Rectal smooth muscle tissue (tissue), 1 donor: ENCODE measurements around the gene ARHGEF17.

Experiments used
- H3K27ac ChIP-seq: one replicate; pipeline ENCODE4 v1.7.0; 2013; ENCODE audit warnings: low read depth, low read length, inconsistent platforms
- H3K27me3 ChIP-seq: one replicate; pipeline ENCODE4 v1.7.0; 2013; ENCODE audit warnings: low read length; ENCODE audit not compliant: control insufficient read depth, insufficient read depth
- H3K36me3 ChIP-seq: one replicate; pipeline ENCODE4 v1.7.0; 2013; ENCODE audit warnings: low read length; ENCODE audit not compliant: control insufficient read depth, insufficient read depth
- H3K4me1 ChIP-seq: one replicate; pipeline ENCODE4 v1.7.0; 2013; ENCODE audit warnings: low read length; ENCODE audit not compliant: control insufficient read depth, insufficient read depth
- H3K4me3 ChIP-seq: one replicate; pipeline ENCODE4 v1.7.0; 2013; ENCODE audit warnings: low read length
- H3K9ac ChIP-seq: one replicate; pipeline ENCODE4 v1.7.0; 2013; ENCODE audit warnings: low read length

The ARHGEF17 gene

DNA sequence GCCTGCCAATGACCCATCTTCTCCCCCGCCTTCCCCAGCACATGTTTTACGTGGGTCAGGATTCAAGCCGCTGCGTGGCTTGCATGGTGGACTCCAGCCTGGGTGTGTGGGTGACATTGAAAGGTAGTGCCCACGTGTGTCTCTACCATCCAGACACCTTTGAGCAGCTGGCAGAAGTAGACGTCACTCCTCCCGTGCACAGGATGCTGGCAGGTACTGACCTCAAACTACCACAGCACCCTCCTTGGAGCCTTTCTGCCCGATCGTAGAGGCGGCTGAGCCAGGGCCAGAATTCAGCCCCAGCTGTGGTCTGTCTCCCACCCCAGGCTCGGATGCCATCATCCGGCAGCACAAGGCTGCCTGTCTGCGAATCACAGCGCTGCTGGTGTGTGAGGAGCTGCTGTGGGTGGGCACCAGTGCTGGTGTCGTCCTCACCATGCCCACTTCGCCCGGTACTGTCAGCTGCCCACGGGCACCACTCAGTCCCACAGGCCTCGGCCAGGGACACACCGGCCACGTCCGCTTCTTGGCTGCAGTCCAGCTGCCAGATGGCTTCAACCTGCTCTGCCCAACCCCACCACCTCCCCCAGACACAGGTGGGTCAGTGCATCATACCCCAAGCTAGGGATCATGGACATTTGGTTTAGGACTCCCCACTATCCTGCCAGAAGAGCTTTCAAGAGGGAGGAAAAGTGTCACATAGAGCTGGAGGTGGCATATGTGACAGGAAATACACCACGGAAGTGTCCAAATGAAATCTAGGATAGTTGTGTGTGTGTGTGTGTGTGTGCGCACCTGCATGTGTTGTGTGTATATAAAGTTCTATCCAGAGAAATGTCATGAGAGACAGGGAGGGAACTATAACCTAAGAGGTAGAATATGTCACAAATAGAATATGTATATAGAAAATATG lies 57.5 kb downstream of the ARHGEF17 start:
- Histone ChIP-seq H3K36me3 (peaks cover 24% of the 10 kb centered on the region), H3K4me3 (no peak overlapping the region), H3K27ac (no peak overlapping the region), H3K4me1 (no peaks in the 10 kb centered on the region), H3K9ac (no peak overlapping the region), H3K27me3 (no peaks in the 10 kb centered on the region)

DNA sequence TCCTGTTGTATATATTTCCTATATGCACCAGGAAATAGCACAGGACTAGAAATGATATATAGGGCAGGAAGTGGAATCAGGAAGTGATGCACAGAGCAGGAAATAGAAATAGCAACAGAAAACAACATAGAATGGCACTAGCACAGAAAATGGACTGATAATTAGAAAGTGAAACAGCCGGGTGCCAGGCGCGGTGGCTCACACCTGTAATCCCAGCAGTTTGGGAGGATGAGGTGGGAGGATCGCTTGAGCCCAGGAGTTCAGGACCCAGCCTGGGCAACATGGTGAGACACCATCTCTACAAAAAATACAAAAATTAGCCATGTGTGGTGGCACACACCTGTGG lies 58.2 kb downstream of the ARHGEF17 start:
- Histone ChIP-seq H3K36me3 (peaks cover 24% of the 10 kb centered on the region), H3K9ac (no peak overlapping the region), H3K27ac (no peak overlapping the region), H3K4me1 (no peaks in the 10 kb centered on the region), H3K4me3 (no peak overlapping the region), H3K27me3 (no peaks in the 10 kb centered on the region)

DNA sequence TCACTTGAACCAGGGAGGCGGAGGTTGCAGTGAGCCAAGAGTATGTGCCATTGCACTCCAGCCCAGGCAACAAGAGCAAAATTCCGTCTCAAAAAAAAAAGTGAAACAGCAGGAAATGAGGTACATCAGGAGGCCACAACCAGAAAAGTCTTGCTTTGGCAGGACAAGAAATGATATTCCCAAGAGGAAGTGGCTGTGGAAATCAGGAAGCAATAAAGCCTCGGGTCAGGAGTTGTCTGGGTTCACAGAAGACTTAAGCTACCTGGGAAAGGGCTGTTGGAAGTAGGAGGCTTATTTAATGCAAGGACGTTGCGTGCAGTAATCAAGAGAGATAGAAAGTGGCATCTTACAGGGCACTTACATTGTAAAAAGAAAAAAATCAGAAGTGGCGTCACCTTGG lies 58.9 kb downstream of the ARHGEF17 start:
- Histone ChIP-seq H3K36me3 (peaks cover 22% of the 10 kb centered on the region), H3K27ac (no peak overlapping the region), H3K27me3 (no peaks in the 10 kb centered on the region)

DNA sequence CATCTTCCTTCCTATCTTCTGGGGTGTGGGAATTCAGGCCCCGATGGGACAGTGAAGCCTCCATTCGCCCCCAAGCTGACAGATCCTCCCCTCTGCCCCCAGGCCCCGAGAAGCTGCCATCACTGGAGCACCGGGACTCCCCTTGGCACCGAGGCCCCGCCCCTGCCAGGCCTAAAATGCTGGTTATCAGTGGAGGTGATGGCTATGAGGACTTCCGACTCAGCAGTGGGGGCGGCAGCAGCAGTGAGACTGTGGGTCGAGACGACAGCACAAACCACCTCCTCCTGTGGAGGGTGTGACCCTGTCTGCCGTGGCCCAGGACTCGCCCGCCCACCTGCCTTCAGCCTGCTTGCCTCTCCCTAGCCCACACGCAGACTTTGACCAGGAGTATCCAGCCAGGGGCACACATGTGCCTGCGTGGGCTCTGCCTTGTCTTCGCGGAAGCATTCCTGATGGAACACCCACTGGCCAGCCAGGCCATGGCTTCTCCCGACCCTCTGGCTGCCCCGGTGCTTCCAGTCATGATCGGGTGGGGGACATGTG lies 59.5 kb downstream of the ARHGEF17 start:
- H3K4me3 ChIP-seq = no peak overlapping the region
- no peaks in the 10 kb centered on the region for H3K4me1 ChIP-seq
- no peak overlapping the region for H3K27ac ChIP-seq
- H3K27me3 ChIP-seq = no peaks in the 10 kb centered on the region
- H3K36me3 ChIP-seq = peaks cover 20% of the 10 kb centered on the region
- no peak overlapping the region for H3K9ac ChIP-seq

More for the DNA sequence above, 58.9 kb downstream of the ARHGEF17 start:
- no peaks in the 10 kb centered on the region for H3K4me1 ChIP-seq
- no peak overlapping the region for H3K4me3 ChIP-seq
- no peak overlapping the region for H3K9ac ChIP-seq

DNA sequence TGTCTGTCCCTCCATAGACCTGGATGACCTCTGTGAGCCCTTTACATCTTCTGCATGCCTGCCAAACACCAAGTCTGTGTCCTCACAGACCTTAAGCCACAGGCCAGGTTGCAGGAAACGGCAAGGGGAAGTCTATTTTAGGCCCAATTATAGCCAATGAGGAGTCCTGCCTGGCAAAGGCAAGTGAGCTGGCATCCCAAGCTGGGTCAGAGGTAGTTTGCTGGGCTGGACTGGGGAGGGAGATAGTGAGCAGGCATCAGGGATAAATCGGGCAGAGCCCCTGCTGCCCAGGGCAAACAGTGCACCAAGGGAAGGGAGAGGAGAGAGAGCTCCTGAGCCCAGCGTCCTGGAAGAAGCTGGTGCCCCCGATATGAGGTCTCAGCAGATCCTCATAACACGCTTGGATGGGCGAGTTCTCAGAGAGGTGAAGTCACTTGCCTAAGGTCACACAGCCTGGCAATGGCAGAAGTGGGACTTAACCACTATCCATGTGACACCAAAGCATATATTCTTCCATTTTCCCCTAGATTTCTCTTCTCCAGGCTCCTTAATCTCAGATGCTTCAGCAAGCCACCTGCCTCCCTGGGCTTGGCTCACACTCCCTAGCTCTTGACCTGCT lies 64.4 kb downstream of the ARHGEF17 start:
- Histone ChIP-seq H3K4me1 (no peaks in the 10 kb centered on the region), H3K36me3 (peaks cover 2% of the 10 kb centered on the region), H3K27ac (no peak overlapping the region), H3K9ac (no peak overlapping the region), H3K27me3 (no peaks in the 10 kb centered on the region), H3K4me3 (no peak overlapping the region)

DNA sequence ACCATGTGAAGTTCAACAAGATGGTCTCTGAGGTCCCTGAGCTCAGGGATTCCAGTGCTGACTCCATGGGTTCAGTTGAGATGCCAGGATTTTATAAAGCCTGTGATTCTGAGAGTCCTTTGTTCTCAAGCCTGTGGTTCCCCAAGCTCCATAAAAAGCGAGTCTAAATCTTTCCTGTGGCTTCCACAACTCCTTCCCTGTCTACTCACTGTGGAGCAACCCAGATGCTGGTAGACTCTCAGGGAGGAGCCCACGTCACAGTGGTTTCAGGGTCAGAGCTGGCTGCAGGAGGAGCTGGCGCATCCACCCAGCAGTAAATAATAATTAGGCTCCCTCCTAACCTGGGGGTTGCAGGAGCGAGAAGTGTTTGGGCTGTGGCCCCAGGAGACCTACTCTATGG lies 66.1 kb downstream of the ARHGEF17 start:
- H3K4me1 ChIP-seq = no peaks in the 10 kb centered on the region
- no peak overlapping the region for H3K27ac ChIP-seq
- no peaks in the 10 kb centered on the region for H3K27me3 ChIP-seq
- no peaks in the 10 kb centered on the region for H3K36me3 ChIP-seq
- H3K9ac ChIP-seq = no peak overlapping the region
- H3K4me3 ChIP-seq = no peak overlapping the region

DNA sequence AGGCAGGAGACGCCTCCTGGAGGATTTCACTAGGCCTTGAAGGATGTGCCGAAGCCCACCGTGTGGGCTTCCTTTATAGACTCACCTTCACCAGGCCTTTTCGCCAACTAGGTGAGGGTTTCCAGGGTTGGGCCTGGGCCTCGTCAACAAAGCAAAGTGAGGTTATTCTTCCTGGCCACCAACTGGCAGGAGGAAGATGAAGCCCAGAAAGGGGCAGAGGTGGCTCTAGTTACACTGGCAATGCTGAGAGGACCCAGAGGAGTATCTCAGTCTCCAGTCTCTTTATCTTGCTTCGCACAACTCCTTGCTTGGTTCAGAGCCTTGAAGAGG lies 67.7 kb downstream of the ARHGEF17 start:
- no peaks in the 10 kb centered on the region for H3K4me1 ChIP-seq
- no peak overlapping the region for H3K9ac ChIP-seq
- peak overlapping the region; percentile 38 for H3K4me3 ChIP-seq
- H3K27ac ChIP-seq = peak overlapping the region; percentile 55
- no peaks in the 10 kb centered on the region for H3K27me3 ChIP-seq
- H3K36me3 ChIP-seq = no peaks in the 10 kb centered on the region

DNA sequence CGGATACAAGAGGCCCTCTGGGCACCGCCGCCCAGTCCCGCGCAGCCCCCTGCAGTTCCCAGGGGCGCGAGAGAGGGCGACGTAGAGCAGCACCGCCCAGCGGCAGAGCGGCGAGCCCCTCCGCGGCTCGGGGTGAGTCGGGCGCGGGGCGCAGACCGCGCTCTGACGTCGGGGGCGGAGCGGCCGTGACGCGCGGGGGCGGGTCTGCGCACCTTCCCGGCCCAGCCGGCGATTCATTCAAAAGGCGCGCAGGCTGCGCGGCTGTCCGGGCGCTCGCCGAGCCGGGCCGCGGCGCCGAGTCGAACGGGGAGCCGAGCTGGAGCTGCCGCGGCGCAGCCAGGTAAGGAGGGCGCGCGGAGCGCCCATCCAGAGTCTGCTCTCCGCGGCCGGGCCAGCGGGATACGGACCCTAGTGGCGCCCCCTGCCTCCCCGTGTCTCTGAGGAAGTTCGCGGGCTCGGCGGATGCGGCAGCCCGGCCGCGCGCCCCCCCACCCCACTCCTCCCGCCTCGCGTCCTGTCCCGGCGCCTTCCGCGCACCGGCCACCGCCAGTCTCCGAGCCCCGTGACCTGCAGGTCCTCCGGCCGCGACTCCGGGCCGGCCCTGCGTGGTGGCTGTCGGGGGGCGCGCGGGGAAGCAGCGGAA lies 68.2 kb downstream of the ARHGEF17 start, which contains the start of gene RELT:
Gene RELT, plus strand, starts transcription at position 240 of the 643 bp plus-strand sequence. CDS start 12,738 bp downstream, outside the sequence.
- Histone ChIP-seq H3K9ac (peak within 1 kb of the TSS; percentile 49), H3K36me3 (no peaks in the 10 kb centered on the region), H3K4me1 (no peaks in the 10 kb centered on the region), H3K27me3 (no peaks in the 10 kb centered on the region), H3K4me3 (peak within 1 kb of the TSS; percentile 80), H3K27ac (peak within 1 kb of the TSS; percentile 55)

DNA sequence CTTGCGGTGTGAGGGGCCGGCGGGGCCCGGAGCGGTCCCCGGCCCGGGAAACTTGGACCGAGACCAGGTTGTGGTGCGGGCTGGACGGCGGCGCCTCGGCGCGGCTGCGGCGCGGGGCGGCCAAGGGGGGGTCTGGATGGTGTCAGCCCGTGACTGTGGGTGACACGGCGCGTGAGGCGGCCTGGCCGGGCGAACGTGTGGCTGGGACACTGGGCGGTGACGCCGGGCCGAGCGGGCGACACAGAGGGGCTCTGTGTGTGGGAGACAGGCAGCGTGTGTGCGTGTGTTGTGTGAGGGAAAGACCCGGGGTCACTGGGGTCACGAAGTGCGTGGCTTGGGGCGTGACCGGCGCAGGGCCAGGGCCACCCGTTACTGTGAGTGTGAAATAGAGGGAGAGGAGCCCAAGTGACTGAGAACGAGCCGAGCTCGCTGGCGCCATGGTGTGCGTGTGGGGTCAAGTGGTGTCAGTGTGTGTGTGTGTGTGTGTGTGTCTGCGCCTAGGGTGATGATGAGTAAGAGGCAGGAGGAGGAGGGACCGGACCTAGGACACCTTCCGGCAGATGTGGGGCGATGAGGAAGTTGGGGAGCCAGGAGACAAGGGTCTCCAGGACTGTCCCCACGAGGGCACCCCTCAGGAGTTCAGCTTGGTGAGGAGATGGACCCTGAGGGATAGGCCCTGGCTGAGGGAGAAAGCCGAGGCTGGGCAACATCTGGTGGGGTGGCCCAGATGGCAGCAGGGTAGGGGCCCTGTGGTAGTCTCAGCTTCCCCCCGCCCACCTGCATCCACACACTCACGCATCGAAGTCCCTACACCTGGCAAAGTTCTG lies 68.9 kb downstream of the ARHGEF17 start:
- H3K27me3 ChIP-seq = no peaks in the 10 kb centered on the region
- peak overlapping the region; percentile 41 for H3K27ac ChIP-seq
- no peaks in the 10 kb centered on the region for H3K4me1 ChIP-seq
- H3K36me3 ChIP-seq = no peaks in the 10 kb centered on the region
- H3K4me3 ChIP-seq = peak overlapping the region; percentile 80
- H3K9ac ChIP-seq = peak overlapping the region; percentile 49

DNA sequence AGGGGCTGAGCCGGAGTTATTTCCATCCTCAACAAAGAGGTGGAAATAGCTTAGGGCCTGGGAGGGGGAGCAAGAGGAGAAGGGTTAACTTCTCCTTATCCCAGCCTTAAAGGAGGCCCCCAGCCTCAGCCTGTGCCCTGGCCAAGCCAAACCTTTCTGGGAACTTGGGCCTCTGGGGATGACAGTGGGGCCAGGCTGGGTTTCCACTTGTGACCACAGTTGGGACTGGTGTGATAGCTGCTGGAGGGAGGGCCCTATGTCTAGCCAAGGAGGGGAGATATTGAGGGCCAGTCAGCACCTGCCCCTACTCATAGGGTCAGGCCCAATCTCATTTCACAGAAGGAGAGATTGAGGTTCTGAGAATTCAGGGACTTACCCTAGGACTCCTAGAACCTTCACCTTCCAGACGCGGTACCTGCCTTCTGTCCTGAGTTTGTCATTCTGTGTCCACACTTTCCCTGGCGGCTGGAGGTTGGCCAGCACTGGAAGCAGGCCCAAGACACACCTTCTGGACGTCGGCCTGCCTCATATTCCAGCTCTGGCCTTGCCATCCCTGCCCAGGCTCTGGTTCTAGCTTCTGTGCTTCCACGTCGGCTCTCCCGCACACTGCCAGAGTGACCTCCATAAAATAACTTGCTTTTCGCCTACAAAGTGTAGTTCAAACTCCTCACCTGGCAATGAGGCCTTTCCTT lies 71.3 kb downstream of the ARHGEF17 start:
- Histone ChIP-seq H3K4me1 (no peaks in the 10 kb centered on the region), H3K9ac (no peak overlapping the region), H3K4me3 (no peak overlapping the region)

DNA sequence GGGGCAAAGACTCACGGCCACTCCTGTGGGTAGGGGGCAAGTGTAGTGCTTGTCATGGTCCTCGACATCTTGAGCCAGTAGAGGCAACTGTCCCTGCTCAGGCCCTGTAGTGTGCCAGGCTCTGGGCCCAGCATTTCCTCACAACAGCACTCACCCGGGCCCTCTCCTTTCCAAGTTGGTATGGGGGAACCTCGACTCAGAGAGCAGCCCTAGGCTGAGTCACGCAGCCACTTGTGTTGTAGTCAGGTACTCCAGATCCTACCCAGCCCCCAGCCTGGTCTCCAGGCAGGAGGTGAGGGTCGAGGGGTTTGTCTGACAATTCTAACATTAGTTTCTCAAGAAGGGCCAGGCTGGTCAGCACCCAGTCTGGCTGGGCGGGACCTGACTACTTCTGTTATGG lies 72.3 kb downstream of the ARHGEF17 start:
- no peaks in the 10 kb centered on the region for H3K4me1 ChIP-seq

More for the DNA sequence above, 71.3 kb downstream of the ARHGEF17 start:
- no peaks in the 10 kb centered on the region for H3K27me3 ChIP-seq
- H3K27ac ChIP-seq = no peak overlapping the region
- no peaks in the 10 kb centered on the region for H3K36me3 ChIP-seq

More for the DNA sequence above, 72.3 kb downstream of the ARHGEF17 start:
- Histone ChIP-seq H3K27ac (no peak overlapping the region), H3K36me3 (no peaks in the 10 kb centered on the region), H3K9ac (no peak overlapping the region), H3K27me3 (no peaks in the 10 kb centered on the region), H3K4me3 (no peak overlapping the region)
